Measurements from ENCODE around the gene POLR2H. TPM values are rescaled to one million over a fixed set of nuclear protein-coding genes. Genes with fewer than 3 reads are reported as not detected.

Gene POLR2H
- total RNA-seq, 1 experiment from 2014 or later: 169 TPM

DNA sequence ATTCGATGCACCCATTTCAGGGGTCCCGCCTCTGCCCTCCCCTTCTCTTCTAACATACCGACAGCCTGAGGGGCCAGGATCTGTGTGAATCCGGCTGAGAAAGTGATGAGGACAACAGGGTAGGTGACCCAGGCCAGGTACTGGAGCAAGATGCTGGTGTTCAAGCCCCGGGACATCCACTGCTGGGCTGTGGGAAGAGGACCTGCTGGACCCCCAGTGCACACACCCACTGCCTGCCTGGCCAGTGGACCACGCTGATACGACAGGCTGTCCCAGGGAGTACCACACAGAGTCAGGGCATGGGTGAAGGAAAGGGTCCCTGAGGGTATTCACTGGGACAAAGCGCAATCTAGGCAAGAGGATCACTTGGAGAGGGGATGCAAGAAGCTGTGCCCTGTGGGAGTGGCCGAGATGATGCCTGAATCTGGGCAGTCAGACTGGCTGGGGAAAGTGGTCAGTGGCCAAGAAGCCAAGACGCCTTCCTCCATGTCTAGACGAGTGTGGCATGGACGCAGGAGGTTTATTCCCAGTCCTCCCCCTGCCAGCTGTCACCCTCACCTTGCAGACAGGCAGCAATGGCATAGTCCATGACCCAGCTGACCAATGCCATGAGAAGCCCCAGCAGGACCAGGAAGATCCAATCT lies 3.3 kb upstream of the POLR2H start:
- H2AFZ ChIP-seq (ENCODE audit: low read length): no peak overlapping the region
- H3K27me3 ChIP-seq (ENCODE audit: low read length): no peaks in the 10 kb centered on the region
- no peak overlapping the region for H3K27ac ChIP-seq (ENCODE audit: low read length)
- H3K4me1 ChIP-seq (ENCODE audit: low read length): peaks cover 13% of the 10 kb centered on the region
- no peaks in the 10 kb centered on the region for H3K9me3 ChIP-seq (ENCODE audit: low read length)
- H3K4me2 ChIP-seq (ENCODE audit: low read depth, low read length, poor library complexity, severe bottlenecking): no peak overlapping the region
- H3K36me3 ChIP-seq (ENCODE audit: insufficient read depth, low read length): no peaks in the 10 kb centered on the region
- no peaks in the 10 kb centered on the region for H3K9me2 ChIP-seq (replicated peaks; ENCODE audit: insufficient read depth, low read length)
- no peak for DNase-seq
- H3K79me2 ChIP-seq (ENCODE audit: low read length): peaks cover 9% of the 10 kb centered on the region; the same call in 1 of the 2 replicates
- H4K20me1 ChIP-seq (ENCODE audit: insufficient read depth, low read depth, low read length): no peaks in the 10 kb centered on the region
- no peak overlapping the region for H3K9ac ChIP-seq (ENCODE audit: low read length)
- H3K4me3 ChIP-seq (ENCODE audit: low read length): no peak overlapping the region

DNA sequence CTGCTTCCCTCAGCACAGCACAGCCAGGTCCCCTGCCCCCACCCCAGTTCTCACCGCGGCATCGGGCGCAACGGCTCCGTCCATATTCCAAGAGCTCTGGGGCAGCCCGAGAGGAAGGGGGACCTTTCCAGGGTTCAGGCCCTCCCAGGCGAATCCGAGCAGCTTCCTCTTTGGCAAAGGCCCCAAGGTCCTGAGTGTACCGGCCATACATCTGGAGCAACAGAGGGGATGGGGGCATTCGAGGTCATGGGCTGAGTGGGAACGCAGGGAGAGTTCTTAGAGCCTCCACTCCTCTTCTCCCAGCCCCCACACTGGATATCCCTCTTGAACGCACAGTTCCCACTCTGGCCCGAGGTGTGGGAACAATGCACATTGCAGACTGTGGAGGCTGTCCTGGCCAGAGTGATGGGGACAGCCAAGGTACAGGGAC lies 2.6 kb upstream of the POLR2H start:
- Histone ChIP-seq H3K4me3 (ENCODE audit: low read length) (no peak overlapping the region), H3K9ac (ENCODE audit: low read length) (no peak overlapping the region), H3K4me2 (ENCODE audit: low read depth, low read length, poor library complexity, severe bottlenecking) (no peak overlapping the region), H3K27ac (ENCODE audit: low read length) (no peak overlapping the region), H3K36me3 (ENCODE audit: insufficient read depth, low read length) (no peaks in the 10 kb centered on the region), H3K4me1 (ENCODE audit: low read length) (peaks cover 14% of the 10 kb centered on the region), H3K9me2 (replicated peaks; ENCODE audit: insufficient read depth, low read length) (no peaks in the 10 kb centered on the region), H2AFZ (ENCODE audit: low read length) (no peak overlapping the region), H3K9me3 (ENCODE audit: low read length) (no peaks in the 10 kb centered on the region), H3K79me2 (ENCODE audit: low read length) (peaks cover 16% of the 10 kb centered on the region), H4K20me1 (ENCODE audit: insufficient read depth, low read depth, low read length) (no peaks in the 10 kb centered on the region), H3K27me3 (ENCODE audit: low read length) (no peaks in the 10 kb centered on the region)
- no peak for DNase-seq

- Histone ChIP-seq H3K4me1 (ENCODE audit: low read length) (peaks cover 21% of the 10 kb centered on the region), H3K4me2 (ENCODE audit: low read depth, low read length, poor library complexity, severe bottlenecking) (no peak overlapping the region), H3K27ac (ENCODE audit: low read length) (no peak overlapping the region), H3K79me2 (ENCODE audit: low read length) (peaks cover 23% of the 10 kb centered on the region), H3K9me3 (ENCODE audit: low read length) (no peaks in the 10 kb centered on the region), H3K9ac (ENCODE audit: low read length) (no peak overlapping the region), H3K36me3 (ENCODE audit: insufficient read depth, low read length) (peaks cover 2% of the 10 kb centered on the region; the same call in 1 of the 2 replicates), H2AFZ (ENCODE audit: low read length) (no peak overlapping the region), H4K20me1 (ENCODE audit: insufficient read depth, low read depth, low read length) (no peaks in the 10 kb centered on the region), H3K27me3 (ENCODE audit: low read length) (no peaks in the 10 kb centered on the region), H3K4me3 (ENCODE audit: low read length) (no peak overlapping the region), H3K9me2 (replicated peaks; ENCODE audit: insufficient read depth, low read length) (no peaks in the 10 kb centered on the region)
- no peak for DNase-seq
Measured at GRCh38 chr3:184359610-184360009, 1.9 kb upstream of the POLR2H start.

GRCh38 chr3:184360070-184360928 lies 1.2 kb upstream of the POLR2H start:
- no peak for DNase-seq
- Histone ChIP-seq H3K27me3 (ENCODE audit: low read length) (no peaks in the 10 kb centered on the region), H3K4me3 (ENCODE audit: low read length) (peak overlapping the region; percentile 74), H2AFZ (ENCODE audit: low read length) (no peak overlapping the region), H3K4me2 (ENCODE audit: low read depth, low read length, poor library complexity, severe bottlenecking) (peak overlapping the region; percentile 74), H3K9me3 (ENCODE audit: low read length) (no peaks in the 10 kb centered on the region), H3K79me2 (ENCODE audit: low read length) (peaks cover 30% of the 10 kb centered on the region), H3K9ac (ENCODE audit: low read length) (peak overlapping the region; percentile 96), H3K27ac (ENCODE audit: low read length) (no peak overlapping the region), H3K36me3 (ENCODE audit: insufficient read depth, low read length) (peaks cover 8% of the 10 kb centered on the region), H3K4me1 (ENCODE audit: low read length) (peaks cover 25% of the 10 kb centered on the region), H3K9me2 (replicated peaks; ENCODE audit: insufficient read depth, low read length) (no peaks in the 10 kb centered on the region), H4K20me1 (ENCODE audit: insufficient read depth, low read depth, low read length) (no peaks in the 10 kb centered on the region)

GRCh38 chr3:184360929-184361531 lies 480 bp upstream of the POLR2H start:
- Histone ChIP-seq H3K27ac (ENCODE audit: low read length) (no peak overlapping the region), H3K36me3 (ENCODE audit: insufficient read depth, low read length) (peaks cover 12% of the 10 kb centered on the region), H3K9ac (ENCODE audit: low read length) (peak overlapping the region; percentile 96), H3K9me2 (replicated peaks; ENCODE audit: insufficient read depth, low read length) (no peaks in the 10 kb centered on the region), H3K79me2 (ENCODE audit: low read length) (peaks cover 30% of the 10 kb centered on the region), H2AFZ (ENCODE audit: low read length) (peak overlapping the region; percentile 62; the same call in 1 of the 2 replicates), H3K4me2 (ENCODE audit: low read depth, low read length, poor library complexity, severe bottlenecking) (peak overlapping the region; percentile 74), H3K4me1 (ENCODE audit: low read length) (peaks cover 25% of the 10 kb centered on the region), H3K4me3 (ENCODE audit: low read length) (peak overlapping the region; percentile 74), H3K27me3 (ENCODE audit: low read length) (no peaks in the 10 kb centered on the region), H3K9me3 (ENCODE audit: low read length) (no peaks in the 10 kb centered on the region), H4K20me1 (ENCODE audit: insufficient read depth, low read depth, low read length) (no peaks in the 10 kb centered on the region)
- peak; percentile 59 for DNase-seq

DNA sequence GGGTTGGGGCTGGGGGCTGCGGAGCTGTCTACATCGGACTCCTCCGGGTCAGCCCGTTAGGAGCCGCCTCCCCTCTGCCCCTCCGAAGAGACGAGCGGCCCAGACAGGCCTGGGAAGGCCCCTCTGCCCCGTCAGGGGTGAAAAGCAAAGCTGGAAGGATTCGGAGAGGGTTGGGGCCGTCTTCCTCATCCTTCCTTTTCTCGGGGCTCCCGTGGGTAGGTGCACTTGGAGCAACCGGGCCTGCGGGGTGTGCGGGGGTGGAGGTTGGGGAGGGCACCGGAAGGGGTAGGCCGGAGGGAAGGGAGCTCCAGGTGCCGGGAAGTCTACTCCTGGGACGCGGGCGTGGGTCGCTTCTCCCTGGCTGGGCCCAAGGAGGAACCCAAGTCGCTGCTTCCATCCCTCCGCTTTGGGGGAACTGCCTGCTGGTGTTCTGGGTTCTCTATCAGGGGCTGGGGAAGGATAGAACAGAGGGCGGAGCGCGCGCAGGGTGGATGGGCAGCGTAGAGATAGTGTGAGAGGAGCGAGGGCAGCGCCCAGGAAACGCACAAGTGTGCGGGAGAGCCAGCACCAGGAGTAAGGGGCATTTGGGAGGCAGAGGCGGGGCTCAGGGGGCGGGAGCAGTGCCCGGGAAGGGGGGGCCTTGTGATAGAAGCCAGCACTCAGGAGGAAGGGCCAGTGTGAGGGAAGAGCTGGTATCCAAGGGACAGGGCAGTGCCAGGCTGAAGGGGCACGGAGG lies 590 bp downstream of the POLR2H start:
- Histone ChIP-seq H3K79me2 (ENCODE audit: low read length) (peaks cover 30% of the 10 kb centered on the region), H4K20me1 (ENCODE audit: insufficient read depth, low read depth, low read length) (no peaks in the 10 kb centered on the region), H3K27me3 (ENCODE audit: low read length) (no peaks in the 10 kb centered on the region), H2AFZ (ENCODE audit: low read length) (peak overlapping the region; percentile 17; the same call in 1 of the 2 replicates), H3K36me3 (ENCODE audit: insufficient read depth, low read length) (peaks cover 20% of the 10 kb centered on the region), H3K9me3 (ENCODE audit: low read length) (no peaks in the 10 kb centered on the region), H3K9ac (ENCODE audit: low read length) (peak overlapping the region; percentile 96), H3K9me2 (replicated peaks; ENCODE audit: insufficient read depth, low read length) (no peaks in the 10 kb centered on the region), H3K27ac (ENCODE audit: low read length) (peak overlapping the region; percentile 78), H3K4me3 (ENCODE audit: low read length) (peak overlapping the region; percentile 74), H3K4me1 (ENCODE audit: low read length) (peaks cover 25% of the 10 kb centered on the region), H3K4me2 (ENCODE audit: low read depth, low read length, poor library complexity, severe bottlenecking) (peak overlapping the region; percentile 74)
- peak; percentile 87 for DNase-seq

DNA sequence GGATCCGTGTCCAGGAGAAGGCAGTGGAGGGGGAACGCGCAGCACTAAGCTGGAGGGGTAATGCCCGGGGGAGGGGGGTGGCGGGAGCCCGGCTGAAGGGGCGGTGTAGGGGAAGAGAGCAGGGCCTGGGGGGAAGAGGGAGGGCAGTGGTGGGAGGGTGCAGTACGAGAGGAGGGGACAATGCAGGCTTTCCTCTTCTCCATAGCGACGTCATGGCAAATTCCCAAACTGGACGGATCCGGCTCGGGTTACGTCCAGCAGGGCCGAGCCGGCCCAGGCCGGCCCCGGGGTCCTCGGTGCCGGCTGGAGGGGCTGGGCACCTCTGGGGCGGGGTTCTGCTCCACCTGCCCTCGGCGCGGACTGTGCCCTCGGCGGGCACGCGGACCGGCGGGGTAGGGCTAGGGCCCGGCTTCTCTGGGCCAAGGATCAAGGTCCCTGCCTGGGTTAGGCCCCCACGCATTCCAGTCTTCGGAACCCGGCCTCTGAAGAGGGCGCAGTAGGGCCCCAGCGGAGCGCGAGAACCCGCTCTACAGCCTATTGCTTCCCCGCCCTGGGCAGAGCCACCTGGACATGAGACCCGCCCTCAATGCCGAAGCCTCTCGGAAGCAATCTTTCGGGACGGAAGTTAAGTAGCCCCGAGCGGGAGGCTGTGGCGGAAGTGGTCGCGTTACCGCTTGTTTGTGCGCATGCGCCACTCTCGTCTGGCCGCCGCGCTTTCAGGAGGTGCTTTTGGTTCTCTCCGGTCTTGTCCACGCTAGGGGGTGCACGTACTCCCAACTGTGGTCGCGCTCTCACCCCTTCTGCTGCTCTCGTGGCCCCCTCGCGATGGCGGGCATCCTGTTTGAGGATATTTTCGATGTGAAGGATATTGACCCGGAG lies 1.4 kb downstream of the POLR2H start:
- H3K9ac ChIP-seq (ENCODE audit: low read length): peak overlapping the region; percentile 96
- no peaks in the 10 kb centered on the region for H3K27me3 ChIP-seq (ENCODE audit: low read length)
- no peaks in the 10 kb centered on the region for H3K9me2 ChIP-seq (replicated peaks; ENCODE audit: insufficient read depth, low read length)
- H3K9me3 ChIP-seq (ENCODE audit: low read length): no peaks in the 10 kb centered on the region
- peak overlapping the region; percentile 74 for H3K4me2 ChIP-seq (ENCODE audit: low read depth, low read length, poor library complexity, severe bottlenecking)
- peak overlapping the region; percentile 74 for H3K4me3 ChIP-seq (ENCODE audit: low read length)
- peaks cover 21% of the 10 kb centered on the region for H3K36me3 ChIP-seq (ENCODE audit: insufficient read depth, low read length)
- H2AFZ ChIP-seq (ENCODE audit: low read length): no peak overlapping the region; the same call in 1 of the 2 replicates
- peaks cover 25% of the 10 kb centered on the region for H3K4me1 ChIP-seq (ENCODE audit: low read length)
- peaks cover 30% of the 10 kb centered on the region for H3K79me2 ChIP-seq (ENCODE audit: low read length)
- H3K27ac ChIP-seq (ENCODE audit: low read length): peak overlapping the region; percentile 78
- no peaks in the 10 kb centered on the region for H4K20me1 ChIP-seq (ENCODE audit: insufficient read depth, low read depth, low read length)
- DNase-seq: peak; percentile 100

Measured in Karpas-422 (cell line).